ENCODE measurements around the gene ST3GAL5.
"Not testable (repeated sequence)": the region's sequence is repeated elsewhere in the genome, so short reads cannot be mapped to it uniquely, and the experiment has no call there.

Gene ST3GAL5

DNA sequence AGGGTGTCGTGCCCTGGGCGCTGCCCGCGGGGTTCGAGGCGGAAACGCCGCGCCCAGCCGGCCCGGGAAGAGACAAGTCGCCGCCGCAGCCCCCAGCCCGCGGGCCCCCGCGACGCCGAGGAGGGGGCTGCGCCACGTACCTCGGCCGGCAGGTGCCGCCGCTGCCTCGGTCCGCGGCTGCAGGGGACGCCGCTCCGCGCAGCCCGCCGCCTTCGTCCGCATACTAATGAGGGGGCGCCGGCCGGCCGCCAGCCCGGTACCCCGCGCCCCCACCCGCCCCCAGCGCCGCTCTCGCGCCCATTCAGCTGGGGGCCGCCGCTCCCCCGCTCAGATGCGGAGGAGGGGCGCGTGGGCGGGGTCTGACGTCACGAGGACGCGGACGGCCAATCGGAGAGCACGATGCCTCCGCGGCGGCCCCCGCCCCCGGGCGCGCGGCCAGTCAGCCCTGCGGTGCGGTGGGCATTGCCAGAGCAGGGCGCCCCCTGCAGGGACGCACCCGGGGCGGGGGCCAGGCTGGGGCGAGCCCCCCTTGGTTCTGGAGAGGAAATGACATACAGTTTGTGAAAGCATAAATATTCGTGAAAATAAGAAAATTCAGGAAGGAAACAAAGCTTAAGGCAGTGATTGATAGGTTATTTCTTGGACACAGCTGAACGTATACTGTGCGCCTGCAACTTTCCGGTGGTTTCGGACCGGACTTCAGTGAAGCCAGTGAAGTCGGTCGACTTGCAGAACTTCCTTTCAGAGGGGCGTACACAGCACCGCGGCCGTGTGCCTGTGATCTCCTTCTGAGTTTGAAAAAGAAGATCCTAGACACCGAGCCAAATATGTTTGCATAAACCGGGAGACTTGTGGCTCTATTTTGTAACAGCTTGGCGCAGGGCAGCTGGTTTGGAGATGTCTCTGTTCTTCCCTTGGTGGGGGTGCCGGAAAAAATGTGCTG is at the start of gene ST3GAL5:
Gene ST3GAL5, minus strand, starts transcription at position 307 of the 943 bp plus-strand sequence. Its CDS starts 85 bp downstream, at position 222.
- DNase-seq, result peak; percentile 86

- no peak for DNase-seq
Measured at GRCh38 chr2:85938456-85938855, 49.7 kb upstream of the ST3GAL5 start.

- no peak for DNase-seq
Measured at GRCh38 chr2:85937069-85937439, 48.3 kb upstream of the ST3GAL5 start.

DNA sequence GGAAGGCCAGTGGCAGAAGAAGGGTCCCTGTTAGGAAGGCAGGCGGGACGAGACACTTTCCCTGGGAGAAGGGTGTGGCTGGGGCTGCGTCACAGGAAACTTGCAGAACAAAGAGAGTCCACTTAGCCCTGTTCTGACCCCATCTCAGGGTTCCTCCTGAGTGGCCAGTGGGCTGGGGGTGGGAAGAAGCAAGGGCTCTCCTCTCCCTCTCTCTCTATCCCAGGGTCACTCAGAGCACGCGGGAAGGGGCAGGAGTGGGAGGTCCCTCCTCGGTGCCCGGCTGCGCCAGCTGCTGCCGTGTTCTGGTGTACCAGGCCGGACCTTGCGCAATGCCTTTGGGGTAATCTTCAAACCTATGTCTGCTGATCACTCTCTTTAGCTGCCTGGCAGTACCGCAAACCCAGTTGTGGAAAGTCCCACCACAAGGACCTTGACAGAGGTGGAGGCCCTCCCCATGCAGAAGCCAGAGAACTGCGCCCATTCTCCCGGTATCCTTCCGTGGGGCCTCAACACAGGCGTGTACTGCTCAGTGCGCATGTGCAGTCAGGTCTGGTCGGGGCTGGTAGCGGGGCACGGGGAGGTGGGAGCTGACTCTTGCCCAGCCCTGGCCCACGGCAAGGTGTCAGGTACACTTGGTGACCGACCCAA is 47.8 kb upstream of the ST3GAL5 start:
- DNase-seq, result no peak

- DNase-seq, result no peak
Measured at GRCh38 chr2:85935746-85936208, 47.0 kb upstream of the ST3GAL5 start.

GRCh38 chr2:85935170-85935745 is 46.5 kb upstream of the ST3GAL5 start:
- no peak for DNase-seq

DNA sequence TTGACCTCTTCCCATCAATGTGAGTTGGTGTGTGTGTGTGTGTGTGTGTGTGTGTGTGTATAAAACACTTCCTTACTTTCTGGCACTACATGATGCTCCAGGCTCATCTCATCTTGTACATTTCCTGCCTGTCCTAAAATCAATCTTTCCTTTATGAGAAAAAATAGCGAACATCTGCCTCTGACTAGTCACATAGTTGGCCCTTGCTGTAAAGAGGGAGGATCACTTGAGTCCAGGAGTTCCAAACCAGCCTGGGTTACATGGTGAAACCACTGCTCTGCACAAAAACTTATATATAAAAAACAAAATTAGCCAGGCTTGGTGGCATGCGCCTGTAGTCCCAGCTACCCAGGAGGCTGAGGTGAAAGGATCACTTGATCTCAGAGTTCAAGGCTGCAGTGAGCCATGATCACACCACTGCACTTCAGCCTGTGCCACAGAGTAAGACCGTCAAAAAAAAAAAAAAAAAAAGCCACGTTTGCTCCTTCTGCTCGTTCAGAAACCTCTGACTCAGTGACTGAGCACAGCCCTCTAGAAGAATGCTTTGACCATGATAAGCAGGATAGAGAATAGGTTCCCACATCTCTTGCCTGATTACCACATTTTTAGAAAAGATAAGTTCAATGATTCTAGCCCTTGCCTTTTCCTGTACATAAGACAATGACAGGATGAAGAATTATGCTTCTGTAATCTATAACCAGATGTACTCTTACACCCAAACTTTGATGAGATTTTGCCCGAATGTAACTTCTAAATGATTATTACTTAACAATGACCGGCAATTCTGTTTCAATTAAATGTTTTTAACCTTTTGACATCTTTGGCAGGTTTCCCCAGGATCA is 45.2 kb upstream of the ST3GAL5 start:
- DNase-seq, result no peak

DNA sequence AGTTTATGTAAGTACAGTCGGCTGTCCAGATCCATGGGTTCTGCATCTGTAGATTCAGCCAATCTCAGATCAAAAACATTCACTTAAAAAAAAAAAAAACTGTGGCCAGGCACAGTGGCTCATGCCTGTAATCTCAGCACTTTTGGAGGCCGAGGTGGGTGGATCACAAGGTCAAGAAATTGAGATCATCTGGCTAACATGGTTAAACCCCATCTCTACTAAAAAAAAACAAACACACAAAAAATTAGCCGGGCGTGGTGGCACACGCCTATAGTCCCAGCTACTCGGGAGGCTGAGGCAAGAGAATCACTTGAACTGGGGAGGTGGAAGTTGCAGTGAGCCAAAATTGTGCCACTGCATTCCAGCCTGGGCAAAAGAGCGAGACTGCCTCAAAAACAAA is 42.4 kb upstream of the ST3GAL5 start:
- not testable (repeated sequence) for DNase-seq

- no peak for DNase-seq
Measured at GRCh38 chr2:85930129-85931124, 41.6 kb upstream of the ST3GAL5 start.

DNA sequence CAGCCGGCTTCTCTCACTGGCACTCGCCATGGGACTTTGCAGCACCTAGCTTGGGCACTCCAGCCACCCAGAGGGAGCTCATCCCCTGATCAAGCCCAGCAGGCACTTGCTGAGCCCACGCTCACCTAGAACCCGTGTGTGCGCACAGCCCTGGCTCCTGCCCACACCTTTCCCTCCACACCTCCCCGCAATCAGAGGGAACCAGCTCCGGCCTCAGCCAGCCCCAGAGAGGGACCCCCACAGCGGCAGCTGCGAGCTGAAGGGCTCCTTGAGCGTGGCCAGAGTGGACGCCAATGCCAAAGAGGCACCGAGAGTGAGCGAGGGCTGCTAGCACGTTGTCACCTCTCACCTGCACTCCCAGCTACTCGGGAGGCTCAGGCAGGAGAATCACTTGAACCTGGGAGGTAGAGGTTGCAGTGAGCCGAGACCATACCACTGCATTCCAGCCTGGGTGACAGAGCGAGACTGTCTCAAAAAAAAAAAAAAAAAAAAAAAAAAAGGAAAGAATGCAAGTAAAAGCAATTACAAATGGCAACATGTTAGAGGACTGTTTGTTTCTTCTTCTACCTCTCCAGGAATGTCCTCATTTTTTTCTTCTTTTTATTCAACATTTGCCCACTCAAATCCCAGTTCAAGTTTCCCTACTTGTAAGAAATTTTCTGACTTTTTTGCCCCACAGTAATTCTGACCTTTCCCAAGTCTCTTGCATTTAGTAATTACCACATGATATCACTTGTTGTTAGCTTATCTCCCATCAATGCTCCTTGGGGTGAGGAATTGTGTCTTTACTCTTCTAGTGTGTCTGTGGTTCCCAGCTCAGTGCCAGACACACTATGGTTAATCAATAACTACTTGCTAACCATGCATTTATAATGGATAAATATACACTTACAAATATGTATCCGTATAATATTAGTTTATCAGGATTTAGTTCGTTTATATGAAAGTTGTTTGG is 40.6 kb upstream of the ST3GAL5 start:
- no peak for DNase-seq

- no peak for DNase-seq
Measured at GRCh38 chr2:85926931-85927661, 38.3 kb upstream of the ST3GAL5 start.

- DNase-seq, result no peak
Measured at GRCh38 chr2:85926526-85926925, 37.7 kb upstream of the ST3GAL5 start.

- DNase-seq, result no peak
Measured at GRCh38 chr2:85925216-85925671, 36.5 kb upstream of the ST3GAL5 start.

DNA sequence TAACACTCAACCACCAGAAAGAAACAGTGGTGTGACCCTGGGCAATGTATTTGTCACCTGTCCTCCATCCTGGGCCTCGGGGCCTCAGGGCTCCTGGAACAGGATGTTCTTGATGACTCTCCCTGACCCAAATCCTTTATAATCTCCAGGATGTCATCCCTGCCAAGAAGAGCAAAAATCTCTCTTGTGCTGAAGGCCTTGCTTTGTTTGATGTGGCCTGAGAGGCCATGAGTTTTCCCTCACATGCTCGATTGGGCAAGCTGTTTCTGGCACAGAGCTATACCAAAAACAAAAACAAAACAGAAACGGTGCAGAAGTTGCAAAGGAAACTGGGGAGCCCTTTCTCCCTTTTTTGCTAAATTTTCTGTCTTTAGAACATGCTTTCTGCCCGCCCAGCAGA is 35.7 kb upstream of the ST3GAL5 start:
- DNase-seq, result no peak

GRCh38 chr2:85922199-85922598 is 33.4 kb upstream of the ST3GAL5 start:
- no peak for DNase-seq

- no peak for DNase-seq
Measured at GRCh38 chr2:85921659-85922058, 32.9 kb upstream of the ST3GAL5 start.

DNA sequence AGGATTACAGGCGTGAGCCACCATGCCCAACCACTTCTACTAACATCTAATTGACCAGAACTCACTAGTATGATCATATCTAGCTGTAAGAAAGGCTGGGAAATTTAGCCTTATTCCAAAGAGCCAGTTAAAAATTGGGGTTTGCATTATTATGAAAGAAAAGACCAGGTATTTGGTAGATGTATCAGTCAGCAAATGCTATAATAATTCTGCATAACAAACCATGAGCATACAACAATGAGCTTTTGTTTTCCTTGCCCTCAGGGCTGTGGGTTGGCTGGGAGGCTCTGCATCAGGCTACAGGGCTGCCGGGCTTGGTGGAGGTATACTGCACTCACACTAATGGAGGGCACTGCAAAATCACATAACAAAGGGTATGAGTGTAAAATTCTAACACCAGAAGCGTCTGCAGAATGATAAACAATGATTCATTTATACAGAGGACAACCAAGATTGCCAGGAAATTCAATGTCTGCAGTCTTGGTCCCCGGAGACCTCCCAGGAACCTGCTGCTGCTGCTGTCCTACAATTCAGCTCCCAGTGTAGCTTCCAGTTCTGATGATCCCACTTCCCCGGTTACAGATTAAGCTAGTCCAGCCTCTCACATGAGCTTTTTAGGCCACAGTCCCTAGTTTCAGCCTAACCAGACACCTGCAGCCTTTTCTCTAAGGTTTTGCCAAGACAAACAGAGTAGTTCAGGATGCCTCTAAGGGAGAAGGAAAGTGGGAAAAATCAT is 32.2 kb upstream of the ST3GAL5 start:
- DNase-seq, result no peak
